HCT116 (cell line): ENCODE measurements around the gene KRTAP10-11. TPM values are rescaled to one million over a fixed set of nuclear protein-coding genes. Genes with fewer than 3 reads are reported as not detected.

Experiments
- ATAC-seq: fragments of 200-7000 bp; cut with Tn5 transposase; 2 replicates; pipeline ENCODE4 v1.9.1; 2020; ENCODE audit warnings: mild to moderate bottlenecking, moderate library complexity
- BruUV-seq: library from RNA; stranded (reverse); fragments of 400-500 nt; replicated peaks from 2 replicates; lab custom pipeline; 2021; lab: Mats Ljungman, UMichigan
- CTCF ChIA-PET: fragments of 300-600 bp; sonication (Branson Sonifier 250); formaldehyde crosslinking; loops from one replicate; lab custom pipeline; 2021; ENCODE audit warnings: antibody characterized with exemption; lab: Charles Lee
- POLR2A ChIA-PET: fragments of 300-600, 350-600 bp; sonication (Branson Sonifier 250); formaldehyde crosslinking; loops from one replicate; lab custom pipeline; 2021; ENCODE audit warnings: antibody characterized with exemption; lab: Charles Lee
- RAD21 ChIA-PET, 2 experiments: fragments of 300-600 bp; sonication (Branson Sonifier 250); formaldehyde crosslinking; loops; one replicate each; lab custom pipeline; 2023; ENCODE audit warnings: low total read pairs in 2 of 2; ENCODE audit not compliant: uncharacterized antibody in 2 of 2, unreplicated experiment in 2 of 2, low non-redundant PET in 1 of 2; lab: Charles Lee
- DNase-seq: peaks from one replicate; pipeline ENCODE4 v3.0.0-alpha.2; 2010; ENCODE audit warnings: low read depth, low spot score
- H2AFZ ChIP-seq: fragments of 200-600 bp; shearing (Covaris generic), sonication (generic); 2 replicates; pipeline ENCODE4 v1.6.1; 2017; ENCODE audit warnings: low read depth, mixed run types, mixed read lengths, antibody characterized with exemption, low read length; ENCODE audit not compliant: poor library complexity, severe bottlenecking
- H3K27ac ChIP-seq: 2 replicates; pipeline ENCODE4 v1.5.1; 2012; ENCODE audit warnings: low read depth, low read length
- H3K27me3 ChIP-seq: fragments of 200-600 bp; sonication (generic); 2 replicates; pipeline ENCODE4 v1.6.1; 2016; ENCODE audit warnings: mixed run types, low read length, mixed read lengths; ENCODE audit not compliant: insufficient read depth
- H3K36me3 ChIP-seq, 2 experiments: fragments of 200-500 bp in 1 of 2; fragments of 200-600 bp in 1 of 2; sonication (Bioruptor generic) in 1 of 2; sonication (generic) in 1 of 2; 2 replicates each; pipeline versions ENCODE4 v1.5.1 to v1.6.1; 2014 to 2016; ENCODE audit warnings: low read length in 2 of 2, inconsistent platforms in 1 of 2, mixed read lengths in 1 of 2, mixed run types in 1 of 2; ENCODE audit not compliant: insufficient read depth in 2 of 2, control insufficient read depth in 1 of 2
- H3K4me1 ChIP-seq, 2 experiments: fragments of 200-600 bp in 1 of 2; sonication (generic) in 1 of 2; 2 replicates each; pipeline versions ENCODE4 v1.5.1 to v1.6.1; 2012 to 2017; ENCODE audit warnings: low read length in 2 of 2, inconsistent platforms in 1 of 2, mild to moderate bottlenecking in 1 of 2, mixed read lengths in 1 of 2, mixed run types in 1 of 2, moderate library complexity in 1 of 2; ENCODE audit not compliant: insufficient read depth in 2 of 2, control insufficient read depth in 1 of 2
- H3K4me2 ChIP-seq: fragments of 200-600 bp; sonication (generic); 2 replicates; pipeline ENCODE4 v1.6.1; 2017; ENCODE audit warnings: mixed run types, low read length, mixed read lengths
- H3K4me3 ChIP-seq, 2 experiments: fragments of 200-600 bp in 1 of 2; sonication (generic) in 1 of 2; replicated peaks in 1 of 2; 2 replicates each; pipeline ENCODE4 v1.5.1; 2011 to 2016; ENCODE audit warnings: low read length in 2 of 2, control low read depth in 1 of 2, low read depth in 1 of 2, mild to moderate bottlenecking in 1 of 2, mixed read lengths in 1 of 2, mixed run types in 1 of 2
- H3K79me2 ChIP-seq: fragments of 200-600 bp; sonication (generic); 2 replicates; pipeline ENCODE4 v1.6.1; 2017; ENCODE audit warnings: mild to moderate bottlenecking, mixed run types, low read length, moderate library complexity, mixed read lengths; ENCODE audit not compliant: insufficient read depth
- H3K9ac ChIP-seq: fragments of 200-600 bp; sonication (generic); 2 replicates; pipeline ENCODE4 v1.6.1; 2016; ENCODE audit warnings: low read length, mixed read lengths
- H3K9me2 ChIP-seq: fragments of 200-600 bp; sonication (generic), shearing (Covaris generic); 2 replicates; pipeline ENCODE4 v1.6.1; 2017; ENCODE audit warnings: mixed run types, mild to moderate bottlenecking, moderate library complexity; ENCODE audit not compliant: insufficient read depth
- H3K9me3 ChIP-seq, 2 experiments: fragments of 200-500 bp in 1 of 2; fragments of 200-600 bp in 1 of 2; sonication (Bioruptor generic) in 1 of 2; sonication (generic) in 1 of 2; 2 replicates each; pipeline ENCODE4 v1.6.1; 2014 to 2017; ENCODE audit warnings: low read length in 2 of 2, mixed read lengths in 2 of 2, inconsistent platforms in 1 of 2, low read depth in 1 of 2, mild to moderate bottlenecking in 1 of 2, mixed run types in 1 of 2, moderate library complexity in 1 of 2; ENCODE audit not compliant: control insufficient read depth in 1 of 2, insufficient read depth in 1 of 2
- H4K20me1 ChIP-seq: fragments of 200-600 bp; sonication (generic), shearing (Covaris generic); 2 replicates; pipeline ENCODE4 v1.6.1; 2017; ENCODE audit warnings: mixed run types, mild to moderate bottlenecking, moderate library complexity; ENCODE audit not compliant: insufficient read depth
- CBX3 ChIP-seq: IDR thresholded peaks from 2 replicates; pipeline ENCODE4 v1.6.1; 2012; ENCODE audit warnings: low read depth
- EGR1 ChIP-seq: IDR thresholded peaks from 2 replicates; pipeline ENCODE4 v1.6.1; 2012; ENCODE audit warnings: low read depth
- ELF1 ChIP-seq: IDR thresholded peaks from 2 replicates; pipeline ENCODE4 v1.6.1; 2012; ENCODE audit warnings: low read depth, borderline replicate concordance
- EZH2phosphoT487 ChIP-seq: fragments of 200-600 bp; IDR thresholded peaks from 2 replicates; pipeline ENCODE4 v1.6.1; 2018; ENCODE audit warnings: antibody characterized with exemption, borderline replicate concordance
- FOSL1 ChIP-seq: IDR thresholded peaks from 2 replicates; pipeline ENCODE4 v1.6.1; 2012; ENCODE audit warnings: low read depth
- JUND ChIP-seq: IDR thresholded peaks from 2 replicates; pipeline ENCODE4 v1.6.1; 2012
- POLR2A ChIP-seq: IDR thresholded peaks from 2 replicates; pipeline ENCODE4 v1.7.0; 2011; ENCODE audit warnings: borderline replicate concordance; ENCODE audit not compliant: insufficient read depth, insufficient read length; ENCODE audit errors: extremely low read depth
- SRF ChIP-seq: IDR thresholded peaks from 2 replicates; pipeline ENCODE4 v1.6.1; 2012; ENCODE audit warnings: low read depth
- TCF7L2 ChIP-seq: IDR thresholded peaks from 2 replicates; pipeline ENCODE4 v1.7.0; 2011; ENCODE audit warnings: borderline replicate concordance, inconsistent platforms; ENCODE audit not compliant: insufficient read depth, insufficient read length; ENCODE audit errors: extremely low read depth
- YY1 ChIP-seq: IDR thresholded peaks from 2 replicates; pipeline ENCODE4 v1.6.1; 2011; ENCODE audit warnings: low read length, low read depth, moderate library complexity, mild to moderate bottlenecking; ENCODE audit not compliant: insufficient replicate concordance; ENCODE audit errors: extremely low read depth
- ZFX ChIP-seq: fragments of 450-650 bp; IDR thresholded peaks from 2 replicates; pipeline ENCODE4 v1.6.1; 2017
- ZNF274 ChIP-seq: fragments of 200-500 bp; sonication (Bioruptor generic); IDR thresholded peaks from 2 replicates; pipeline ENCODE4 v1.6.1; 2014; ENCODE audit warnings: mild to moderate bottlenecking, low read depth, low read length, inconsistent platforms
- intact Hi-C: fragments of 100-400 bp; cut with micrococcal nuclease; formaldehyde crosslinking; loops from 2 replicates; pipeline ENCODE4 v1.10.0; 2022
- total RNA-seq: library from RNA; stranded (reverse); gene quantifications from one replicate; pipeline ENCODE4 v1.2.1, GENCODE V29; 2021; ENCODE audit not compliant: unreplicated experiment
- TF ChIP-seq, protein P1 (sequence below), 3 experiments: fragments of 200-600 bp in 1 of 3; sonication (generic) in 1 of 3; IDR thresholded peaks in 2 of 3; conservative IDR thresholded peaks in 1 of 3; 2 replicates each; pipeline ENCODE4 v1.5.1; 2012 to 2017; ENCODE audit warnings: low read depth in 2 of 3, low read length in 2 of 3, antibody characterized with exemption in 1 of 3, borderline replicate concordance in 1 of 3, control low read depth in 1 of 3, mild to moderate bottlenecking in 1 of 3, mixed read lengths in 1 of 3, mixed run types in 1 of 3, moderate library complexity in 1 of 3; ENCODE audit not compliant: insufficient read depth in 1 of 3
- TF ChIP-seq, protein P2 (sequence below): IDR thresholded peaks from 2 replicates; pipeline ENCODE4 v1.6.1; 2012
- TF ChIP-seq, protein P3 (sequence below): IDR thresholded peaks from 2 replicates; pipeline ENCODE4 v1.6.1; 2012; ENCODE audit warnings: low read depth
- TF ChIP-seq, protein P4 (sequence below): IDR thresholded peaks from 2 replicates; pipeline ENCODE4 v1.6.1; 2011; ENCODE audit warnings: mild to moderate bottlenecking, low read length, moderate library complexity; ENCODE audit not compliant: insufficient replicate concordance; ENCODE audit errors: extremely low read depth

The KRTAP10-11 gene
- total RNA-seq, 1 experiment from 2014 or later = not detected

DNA sequence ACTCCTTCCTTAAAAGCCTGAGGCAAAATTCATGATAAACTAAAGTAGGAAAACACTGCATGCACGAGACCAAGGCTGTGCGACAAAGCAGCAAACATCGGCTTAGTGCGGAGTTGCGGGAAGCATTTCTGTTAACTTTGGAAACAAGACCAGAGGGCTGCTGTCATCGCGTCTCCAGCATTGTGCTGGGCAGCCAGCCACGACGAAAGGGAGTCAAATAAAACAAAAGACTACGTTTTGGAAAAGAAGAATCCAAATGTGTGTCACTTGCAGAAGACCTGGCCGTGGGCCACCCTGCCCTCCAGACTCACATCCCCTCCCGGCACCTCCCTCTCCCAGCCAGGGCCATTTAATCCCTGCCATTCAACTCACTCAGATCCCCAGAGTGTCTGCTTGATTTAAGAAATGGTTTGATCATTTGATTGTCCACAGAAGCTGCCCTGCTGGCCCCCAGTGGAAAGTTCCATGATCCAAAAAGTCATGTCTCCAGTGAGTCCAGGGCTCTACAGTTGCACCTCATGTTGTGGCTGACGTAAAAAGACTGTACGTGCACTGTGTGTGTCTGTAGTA, 2.4 kb upstream of the KRTAP10-11 start:
- no peak overlapping the region for H3K9ac ChIP-seq
- H3K36me3 ChIP-seq = no peaks in the 10 kb centered on the region
- DNase-seq (no peak), ATAC-seq (no peak)
- POLR2A ChIA-PET = no interaction called here
- BruUV-seq = no TSS peak
- no peak overlapping the region for H2AFZ ChIP-seq
- RAD21 ChIA-PET = no interaction called here
- CTCF ChIA-PET = no interaction called here
- TF ChIP-seq, protein P1, sequence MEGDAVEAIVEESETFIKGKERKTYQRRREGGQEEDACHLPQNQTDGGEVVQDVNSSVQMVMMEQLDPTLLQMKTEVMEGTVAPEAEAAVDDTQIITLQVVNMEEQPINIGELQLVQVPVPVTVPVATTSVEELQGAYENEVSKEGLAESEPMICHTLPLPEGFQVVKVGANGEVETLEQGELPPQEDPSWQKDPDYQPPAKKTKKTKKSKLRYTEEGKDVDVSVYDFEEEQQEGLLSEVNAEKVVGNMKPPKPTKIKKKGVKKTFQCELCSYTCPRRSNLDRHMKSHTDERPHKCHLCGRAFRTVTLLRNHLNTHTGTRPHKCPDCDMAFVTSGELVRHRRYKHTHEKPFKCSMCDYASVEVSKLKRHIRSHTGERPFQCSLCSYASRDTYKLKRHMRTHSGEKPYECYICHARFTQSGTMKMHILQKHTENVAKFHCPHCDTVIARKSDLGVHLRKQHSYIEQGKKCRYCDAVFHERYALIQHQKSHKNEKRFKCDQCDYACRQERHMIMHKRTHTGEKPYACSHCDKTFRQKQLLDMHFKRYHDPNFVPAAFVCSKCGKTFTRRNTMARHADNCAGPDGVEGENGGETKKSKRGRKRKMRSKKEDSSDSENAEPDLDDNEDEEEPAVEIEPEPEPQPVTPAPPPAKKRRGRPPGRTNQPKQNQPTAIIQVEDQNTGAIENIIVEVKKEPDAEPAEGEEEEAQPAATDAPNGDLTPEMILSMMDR (IDR thresholded peaks at IDR 0.05 in 2 of 3, conservative IDR thresholded peaks at IDR 0.05 in 1 of 3; ENCODE audit: borderline replicate concordance in 1 of 3, insufficient read depth in 1 of 3, low read depth in 2 of 3, low read length in 2 of 3) = no peak
- TF ChIP-seq POLR2A (no peak), EGR1 (no peak), TCF7L2 (no peak), ZNF274 (no peak), YY1 (no peak), ZFX (no peak), ELF1 (no peak), SRF (no peak), EZH2phosphoT487 (no peak), CBX3 (no peak), FOSL1 (no peak), JUND (no peak)
- TF ChIP-seq, protein P2, sequence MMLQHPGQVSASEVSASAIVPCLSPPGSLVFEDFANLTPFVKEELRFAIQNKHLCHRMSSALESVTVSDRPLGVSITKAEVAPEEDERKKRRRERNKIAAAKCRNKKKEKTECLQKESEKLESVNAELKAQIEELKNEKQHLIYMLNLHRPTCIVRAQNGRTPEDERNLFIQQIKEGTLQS = no peak
- TF ChIP-seq, protein P3, sequence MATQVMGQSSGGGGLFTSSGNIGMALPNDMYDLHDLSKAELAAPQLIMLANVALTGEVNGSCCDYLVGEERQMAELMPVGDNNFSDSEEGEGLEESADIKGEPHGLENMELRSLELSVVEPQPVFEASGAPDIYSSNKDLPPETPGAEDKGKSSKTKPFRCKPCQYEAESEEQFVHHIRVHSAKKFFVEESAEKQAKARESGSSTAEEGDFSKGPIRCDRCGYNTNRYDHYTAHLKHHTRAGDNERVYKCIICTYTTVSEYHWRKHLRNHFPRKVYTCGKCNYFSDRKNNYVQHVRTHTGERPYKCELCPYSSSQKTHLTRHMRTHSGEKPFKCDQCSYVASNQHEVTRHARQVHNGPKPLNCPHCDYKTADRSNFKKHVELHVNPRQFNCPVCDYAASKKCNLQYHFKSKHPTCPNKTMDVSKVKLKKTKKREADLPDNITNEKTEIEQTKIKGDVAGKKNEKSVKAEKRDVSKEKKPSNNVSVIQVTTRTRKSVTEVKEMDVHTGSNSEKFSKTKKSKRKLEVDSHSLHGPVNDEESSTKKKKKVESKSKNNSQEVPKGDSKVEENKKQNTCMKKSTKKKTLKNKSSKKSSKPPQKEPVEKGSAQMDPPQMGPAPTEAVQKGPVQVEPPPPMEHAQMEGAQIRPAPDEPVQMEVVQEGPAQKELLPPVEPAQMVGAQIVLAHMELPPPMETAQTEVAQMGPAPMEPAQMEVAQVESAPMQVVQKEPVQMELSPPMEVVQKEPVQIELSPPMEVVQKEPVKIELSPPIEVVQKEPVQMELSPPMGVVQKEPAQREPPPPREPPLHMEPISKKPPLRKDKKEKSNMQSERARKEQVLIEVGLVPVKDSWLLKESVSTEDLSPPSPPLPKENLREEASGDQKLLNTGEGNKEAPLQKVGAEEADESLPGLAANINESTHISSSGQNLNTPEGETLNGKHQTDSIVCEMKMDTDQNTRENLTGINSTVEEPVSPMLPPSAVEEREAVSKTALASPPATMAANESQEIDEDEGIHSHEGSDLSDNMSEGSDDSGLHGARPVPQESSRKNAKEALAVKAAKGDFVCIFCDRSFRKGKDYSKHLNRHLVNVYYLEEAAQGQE = no peak
- TF ChIP-seq, protein P4, sequence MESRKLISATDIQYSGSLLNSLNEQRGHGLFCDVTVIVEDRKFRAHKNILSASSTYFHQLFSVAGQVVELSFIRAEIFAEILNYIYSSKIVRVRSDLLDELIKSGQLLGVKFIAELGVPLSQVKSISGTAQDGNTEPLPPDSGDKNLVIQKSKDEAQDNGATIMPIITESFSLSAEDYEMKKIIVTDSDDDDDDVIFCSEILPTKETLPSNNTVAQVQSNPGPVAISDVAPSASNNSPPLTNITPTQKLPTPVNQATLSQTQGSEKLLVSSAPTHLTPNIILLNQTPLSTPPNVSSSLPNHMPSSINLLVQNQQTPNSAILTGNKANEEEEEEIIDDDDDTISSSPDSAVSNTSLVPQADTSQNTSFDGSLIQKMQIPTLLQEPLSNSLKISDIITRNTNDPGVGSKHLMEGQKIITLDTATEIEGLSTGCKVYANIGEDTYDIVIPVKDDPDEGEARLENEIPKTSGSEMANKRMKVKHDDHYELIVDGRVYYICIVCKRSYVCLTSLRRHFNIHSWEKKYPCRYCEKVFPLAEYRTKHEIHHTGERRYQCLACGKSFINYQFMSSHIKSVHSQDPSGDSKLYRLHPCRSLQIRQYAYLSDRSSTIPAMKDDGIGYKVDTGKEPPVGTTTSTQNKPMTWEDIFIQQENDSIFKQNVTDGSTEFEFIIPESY = no peak
- H3K27me3 ChIP-seq = peaks cover 6% of the 10 kb centered on the region; the same call in 1 of the 2 replicates
- no peaks in the 10 kb centered on the region for H4K20me1 ChIP-seq
- no peak overlapping the region for H3K27ac ChIP-seq
- intact Hi-C loops = no loop called here
- peaks cover 6 to 17% of the 10 kb centered on the region in 2 experiments; a peak in 2 of 4 replicates for H3K9me3 ChIP-seq
- no peak overlapping the region for H3K4me2 ChIP-seq
- no peaks in the 10 kb centered on the region for H3K4me1 ChIP-seq
- no peak overlapping the region for H3K4me3 ChIP-seq
- H3K79me2 ChIP-seq = no peaks in the 10 kb centered on the region
- H3K9me2 ChIP-seq = no peaks in the 10 kb centered on the region
